Liver (tissue), 3 donors: ENCODE results near the gene ISCU.

Experiments used
- EGR1 ChIP-seq, 2 donors: IDR thresholded peaks; 2 replicates each; pipeline ENCODE4 v1.6.1; 2016 to 2018; ENCODE audit warnings: antibody characterized with exemption in 2 of 2, low read depth in 2 of 2
- GABPA ChIP-seq, 2 donors: IDR thresholded peaks in 1 of 2; conservative IDR thresholded peaks in 1 of 2; 2 replicates each; pipeline ENCODE4 v1.6.1; 2016; ENCODE audit warnings: antibody characterized with exemption in 2 of 2, mild to moderate bottlenecking in 1 of 2, moderate library complexity in 1 of 2
- RAD21 ChIP-seq, 2 donors: IDR thresholded peaks; 2 replicates each; pipeline ENCODE4 v1.6.1; 2016; ENCODE audit warnings: antibody characterized with exemption in 2 of 2, mild to moderate bottlenecking in 2 of 2
- REST ChIP-seq: IDR thresholded peaks from 2 replicates; pipeline ENCODE4 v1.6.1; 2016; ENCODE audit warnings: antibody characterized with exemption, mild to moderate bottlenecking
- YY1 ChIP-seq: IDR thresholded peaks from 2 replicates; pipeline ENCODE4 v1.6.1; 2016; ENCODE audit warnings: antibody characterized with exemption, mild to moderate bottlenecking
- TF ChIP-seq, protein P1 (sequence below): fragments of 150-350 bp; IDR thresholded peaks from 2 replicates; pipeline ENCODE4 v1.5.1; 2017; ENCODE audit warnings: improper control_type of control experiment, low read depth, low read length; ENCODE audit not compliant: missing input control
- donor health status: healthy.
- donor health status: healthy.

DNA sequence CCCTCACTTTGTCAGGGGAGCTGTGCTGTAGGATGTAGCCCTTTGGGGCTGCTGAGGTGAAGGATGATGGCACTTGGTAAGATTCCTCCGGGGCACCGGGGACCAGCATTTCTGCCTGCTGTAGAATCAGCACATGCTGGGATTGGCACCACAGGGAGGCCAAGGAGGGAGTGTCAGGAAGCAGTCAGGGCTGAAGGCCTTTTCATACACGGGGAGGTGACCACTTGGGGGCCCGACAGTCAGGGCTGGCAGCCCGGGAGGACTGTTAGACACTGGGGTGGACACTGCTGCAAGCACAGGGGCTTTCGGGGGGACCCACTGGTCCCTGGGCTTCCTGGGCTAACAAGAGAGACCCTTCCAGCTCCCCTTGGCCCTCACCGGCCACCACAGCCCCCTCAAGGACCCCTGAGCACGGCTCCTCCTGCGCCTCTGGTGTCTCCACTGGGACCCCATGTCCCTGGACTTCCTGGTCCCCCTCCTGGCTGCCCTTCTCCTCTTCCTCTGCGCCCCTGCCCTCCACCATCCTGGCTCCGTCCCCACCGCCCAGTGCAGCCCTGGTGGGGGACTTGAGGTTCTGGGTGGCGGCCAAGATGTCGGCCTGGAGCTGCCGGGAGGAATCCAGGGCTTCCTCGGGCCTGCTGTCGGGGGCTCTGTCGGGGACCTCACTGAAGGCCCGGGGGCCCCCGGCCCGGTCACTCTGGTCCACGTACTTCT is 29.0 kb downstream of the ISCU start:
- TF ChIP-seq, protein P1, sequence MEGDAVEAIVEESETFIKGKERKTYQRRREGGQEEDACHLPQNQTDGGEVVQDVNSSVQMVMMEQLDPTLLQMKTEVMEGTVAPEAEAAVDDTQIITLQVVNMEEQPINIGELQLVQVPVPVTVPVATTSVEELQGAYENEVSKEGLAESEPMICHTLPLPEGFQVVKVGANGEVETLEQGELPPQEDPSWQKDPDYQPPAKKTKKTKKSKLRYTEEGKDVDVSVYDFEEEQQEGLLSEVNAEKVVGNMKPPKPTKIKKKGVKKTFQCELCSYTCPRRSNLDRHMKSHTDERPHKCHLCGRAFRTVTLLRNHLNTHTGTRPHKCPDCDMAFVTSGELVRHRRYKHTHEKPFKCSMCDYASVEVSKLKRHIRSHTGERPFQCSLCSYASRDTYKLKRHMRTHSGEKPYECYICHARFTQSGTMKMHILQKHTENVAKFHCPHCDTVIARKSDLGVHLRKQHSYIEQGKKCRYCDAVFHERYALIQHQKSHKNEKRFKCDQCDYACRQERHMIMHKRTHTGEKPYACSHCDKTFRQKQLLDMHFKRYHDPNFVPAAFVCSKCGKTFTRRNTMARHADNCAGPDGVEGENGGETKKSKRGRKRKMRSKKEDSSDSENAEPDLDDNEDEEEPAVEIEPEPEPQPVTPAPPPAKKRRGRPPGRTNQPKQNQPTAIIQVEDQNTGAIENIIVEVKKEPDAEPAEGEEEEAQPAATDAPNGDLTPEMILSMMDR, result no peak
- TF ChIP-seq GABPA (IDR thresholded peaks at IDR 0.05 in 1 of 2, conservative IDR thresholded peaks at IDR 0.05 in 1 of 2) (no peak), REST (no peak), RAD21 (IDR thresholded peaks at IDR 0.05) (no peak), YY1 (no peak), EGR1 (IDR thresholded peaks at IDR 0.05; ENCODE audit: low read depth in 2 of 2) (no peak)
